Sigmoid colon (tissue), 7 donors: ENCODE results near the gene CCDC116. TPM values are rescaled to one million over a fixed set of nuclear protein-coding genes. Genes with fewer than 3 reads are reported as not detected.
"Not testable (repeated sequence)": the region's sequence is repeated elsewhere in the genome, so short reads cannot be mapped to it uniquely, and the experiment has no call there.

ENCODE experiments used
- DNase-seq: peaks from one replicate; pipeline ENCODE4 v3.0.0-alpha.2; 2019
- H3K27ac ChIP-seq, 4 donors: fragments of 200-600 bp; sonication (generic); one replicate each; pipeline ENCODE4 v1.5.1; 2016 to 2019; ENCODE audit warnings: mild to moderate bottlenecking in 1 of 4
- H3K27me3 ChIP-seq, 3 donors: fragments of 200-600 bp; sonication (generic); one replicate each; pipeline ENCODE4 v1.5.1; 2019; ENCODE audit warnings: mild to moderate bottlenecking in 1 of 3
- H3K36me3 ChIP-seq, 4 donors: fragments of 200-600 bp; sonication (generic); one replicate each; pipeline ENCODE4 v1.5.1; 2016 to 2019
- H3K4me1 ChIP-seq, 4 donors: fragments of 200-600 bp; sonication (generic); one replicate each; pipeline ENCODE4 v1.5.1; 2017 to 2019
- H3K4me3 ChIP-seq, 4 donors: fragments of 200-600 bp; sonication (generic); one replicate each; pipeline ENCODE4 v1.5.1; 2017 to 2019; ENCODE audit warnings: mild to moderate bottlenecking in 2 of 4, moderate library complexity in 1 of 4
- H3K9me3 ChIP-seq, 4 donors: fragments of 200-600 bp in 3 of 4; sonication (generic) in 3 of 4; one replicate each; pipeline versions ENCODE4 v1.5.1 to v1.6.1; 2013 to 2019
- CTCF ChIP-seq, 4 experiments: fragments of 450-650 bp in 3 of 4; fragments of 200-600 bp in 1 of 4; IDR thresholded peaks; one replicate each; pipeline ENCODE4 v1.5.1; 2016 to 2019; ENCODE audit warnings: antibody characterized with exemption in 4 of 4, mild to moderate bottlenecking in 3 of 4, moderate library complexity in 2 of 4
- EP300 ChIP-seq, 4 donors: sonication (generic); formaldehyde crosslinking; IDR thresholded peaks; one replicate each; pipeline ENCODE4 v1.6.1; 2017; ENCODE audit warnings: antibody characterized with exemption in 4 of 4
- POLR2A ChIP-seq, 2 donors: fragments of 450-650 bp; IDR thresholded peaks; one replicate each; pipeline ENCODE4 v1.6.1; 2016; ENCODE audit warnings: antibody characterized with exemption in 2 of 2, mild to moderate bottlenecking in 2 of 2, moderate library complexity in 2 of 2
- POLR2AphosphoS5 ChIP-seq, 4 donors: sonication (generic); formaldehyde crosslinking; IDR thresholded peaks; one replicate each; pipeline ENCODE4 v1.6.1; 2017; ENCODE audit warnings: antibody characterized with exemption in 4 of 4
- WGBS, 2 donors: extraction: QIAGEN DNeasy Blood & Tissue Kit; methylation state at CpG; one replicate each; pipeline ENCODE4 v1.1.7; 2013; 5-methylcytosine and 5-hydroxymethylcytosine counted together
- intact Hi-C: fragments of 100-400 bp; cut with DNase I; formaldehyde crosslinking; loops from one replicate; pipeline ENCODE4 v1.15.1; 2023
- polyA plus RNA-seq, 3 donors: library from polyadenylated mRNA; stranded (reverse); fragments of 200-250 nt; gene quantifications; one replicate each; pipeline ENCODE4 v1.2.3, GENCODE V29; 2013
- total RNA-seq, 4 donors: library from RNA; depleted of rRNA; stranded (reverse); fragments of >200 nt; gene quantifications; one replicate each; pipeline ENCODE4 v1.1.0, GENCODE V29; 2016
- donor health status: healthy with polysubstance abuse.
- donor health status: Bipolar disorder and iron deficiency.
- donor health status: healthy.

Gene CCDC116
- total and polyA plus RNA-seq, 7 donors: 0.33 to 2.5 (median 0.41) TPM; not detected in 2

- no peak for DNase-seq
- H3K4me1 ChIP-seq: peaks cover 0 to 49% (median 30%) of the 10 kb centered on the region in 4 donors
- TF ChIP-seq EP300 (IDR thresholded peaks at IDR 0.05) (no peak), POLR2AphosphoS5 (IDR thresholded peaks at IDR 0.05) (no peak), CTCF (IDR thresholded peaks at IDR 0.05) (peak in 1 of 4 experiments; percentile 6), POLR2A (IDR thresholded peaks at IDR 0.05) (no peak)
- H3K36me3 ChIP-seq: peaks cover 5 to 51% (median 18%) of the 10 kb centered on the region in 4 donors
- intact Hi-C loops: no loop called here
- no peak overlapping the region for H3K4me3 ChIP-seq
- no peaks in the 10 kb centered on the region for H3K9me3 ChIP-seq
- 77 to 87% methylated on average over 11 of the region's 11 CpGs for WGBS, 2 donors
- H3K27me3 ChIP-seq: no peaks in the 10 kb centered on the region
- no peak overlapping the region for H3K27ac ChIP-seq
Observed at GRCh38 chr22:21593406-21594232, 38.9 kb upstream of the CCDC116 start.

GRCh38 chr22:21594865-21595452 lies 37.6 kb upstream of the CCDC116 start:
- Histone ChIP-seq H3K27me3 (no peaks in the 10 kb centered on the region), H3K9me3 (no peaks in the 10 kb centered on the region), H3K4me3 (no peak overlapping the region), H3K36me3 (peaks cover 5 to 51% (median 18%) of the 10 kb centered on the region in 4 donors), H3K4me1 (peaks cover 0 to 40% (median 26%) of the 10 kb centered on the region in 4 donors), H3K27ac (no peak overlapping the region)
- no peak for DNase-seq
- TF ChIP-seq POLR2A (IDR thresholded peaks at IDR 0.05) (no peak), POLR2AphosphoS5 (IDR thresholded peaks at IDR 0.05) (no peak), CTCF (IDR thresholded peaks at IDR 0.05) (no peak), EP300 (IDR thresholded peaks at IDR 0.05) (no peak)
- intact Hi-C loops: no loop called here
- 88 to 91% methylated on average over 5 of the region's 5 CpGs for WGBS, 2 donors

GRCh38 chr22:21596356-21597135 lies 36.0 kb upstream of the CCDC116 start:
- Histone ChIP-seq H3K36me3 (peaks cover 5 to 51% (median 18%) of the 10 kb centered on the region in 4 donors), H3K4me1 (peaks cover 0 to 25% (median 15%) of the 10 kb centered on the region in 4 donors)
- H3K4me3 ChIP-seq, H3K9me3 ChIP-seq, intact Hi-C loops, H3K27ac ChIP-seq, DNase-seq, H3K27me3 ChIP-seq: not testable (repeated sequence)
- WGBS, 2 donors: 95 to 96% methylated on average over 13 of the region's 13 CpGs

GRCh38 chr22:21598302-21598701 lies 34.3 kb upstream of the CCDC116 start:
- Histone ChIP-seq H3K27me3 (no peaks in the 10 kb centered on the region), H3K4me3 (no peak overlapping the region), H3K27ac (no peak overlapping the region), H3K9me3 (no peaks in the 10 kb centered on the region), H3K4me1 (peaks cover 0 to 15% (median 3%) of the 10 kb centered on the region in 4 donors), H3K36me3 (peaks cover 4 to 42% (median 12%) of the 10 kb centered on the region in 4 donors)
- 91% methylated on average over 3 of the region's 3 CpGs for WGBS, 2 donors
- intact Hi-C loops: no loop called here
- TF ChIP-seq POLR2AphosphoS5 (IDR thresholded peaks at IDR 0.05) (no peak), EP300 (IDR thresholded peaks at IDR 0.05) (no peak), POLR2A (IDR thresholded peaks at IDR 0.05) (no peak), CTCF (IDR thresholded peaks at IDR 0.05) (no peak)
- no peak for DNase-seq
